GM12878 (cell line): ENCODE results near the gene KLF14. TPM values are rescaled to one million over a fixed set of nuclear protein-coding genes. Genes with fewer than 3 reads are reported as not detected.
A peak's percentile ranks its signal among the peaks of the same experiment; 100 is the strongest.

Experiments used
- ATAC-seq: fragments of 200-7000 bp; cut with Tn5 transposase; 3 replicates; pipeline ENCODE4 v1.9.1; 2020; ENCODE audit warnings: mild to moderate bottlenecking, moderate library complexity
- Bru-seq: library from RNA; stranded (reverse); fragments of 400-500 nt; gene quantifications from one replicate; lab custom pipeline; 2021; lab: Mats Ljungman, UMichigan
- BruChase-seq, 2 experiments: library from RNA; stranded (reverse); fragments of 400-500 nt; gene quantifications; one replicate each; lab custom pipeline; 2021; lab: Mats Ljungman, UMichigan
- BruUV-seq: library from RNA; stranded (reverse); fragments of 400-500 nt; replicated peaks from 2 replicates; lab custom pipeline; 2021; lab: Mats Ljungman, UMichigan
- CTCF ChIA-PET: fragments of 300-600 bp; sonication (Branson Sonifier 250); formaldehyde crosslinking; extraction: SDS; loops from one replicate; lab custom pipeline; 2021; ENCODE audit warnings: inconsistent platforms; lab: Yijun Ruan, JAX
- POLR2A ChIA-PET: fragments of 350-600 bp; formaldehyde crosslinking; extraction: SDS; loops from one replicate; lab custom pipeline; 2021; ENCODE audit warnings: inconsistent platforms; lab: Charles Lee
- RAD21 ChIA-PET: fragments of 300-600 bp; sonication (Branson Sonifier 250); formaldehyde crosslinking; loops from one replicate; lab custom pipeline; 2023; ENCODE audit warnings: antibody characterized with exemption; ENCODE audit not compliant: unreplicated experiment; lab: Charles Lee
- SMC1A ChIA-PET: fragments of 300-600 bp; sonication (Branson Sonifier 250); formaldehyde crosslinking; loops from one replicate; lab custom pipeline; 2023; ENCODE audit not compliant: unreplicated experiment, uncharacterized antibody; lab: Charles Lee
- DNase-seq: peaks from one replicate; pipeline ENCODE4 v3.0.0-alpha.2; 2011; ENCODE audit warnings: low read depth, low spot score
- FAIRE-seq: peaks from 3 replicates; lab custom pipeline; 2011; peaks lifted over from hg19 to GRCh38; lab: Jason Lieb, UNC
- H2AFZ ChIP-seq: 2 replicates; pipeline ENCODE4 v1.6.0; 2011; ENCODE audit warnings: low read depth, low read length, control low read depth; ENCODE audit not compliant: control insufficient read depth
- H3K27ac ChIP-seq: 2 replicates; pipeline ENCODE4 v1.5.1; 2011; ENCODE audit warnings: control low read depth; ENCODE audit not compliant: control insufficient read depth, insufficient read depth
- H3K27me3 ChIP-seq, 2 experiments: replicated peaks in 1 of 2; 2 replicates each; pipeline versions ENCODE4 v1.6.0 to v1.6.1; 2011; ENCODE audit warnings: low read length in 1 of 2; ENCODE audit not compliant: control insufficient read depth in 2 of 2, insufficient read depth in 2 of 2
- H3K36me3 ChIP-seq, 2 experiments: 2 replicates each; pipeline ENCODE4 v1.5.1; 2011; ENCODE audit warnings: low read length in 1 of 2; ENCODE audit not compliant: control insufficient read depth in 2 of 2, insufficient read depth in 2 of 2
- H3K4me1 ChIP-seq: 2 replicates; pipeline ENCODE4 v1.6.1; 2011; ENCODE audit warnings: mild to moderate bottlenecking, low read length, moderate library complexity, mixed read lengths; ENCODE audit not compliant: control insufficient read depth, insufficient read depth
- H3K4me2 ChIP-seq: 2 replicates; pipeline ENCODE4 v1.6.0; 2011; ENCODE audit warnings: control low read depth; ENCODE audit not compliant: control insufficient read depth, insufficient read depth
- H3K4me3 ChIP-seq: fragments of 200-600 bp; sonication (generic); 2 replicates; pipeline ENCODE4 v1.5.1; 2016
- H3K79me2 ChIP-seq: 2 replicates; pipeline ENCODE4 v1.6.0; 2011; ENCODE audit warnings: low read length; ENCODE audit not compliant: control insufficient read depth, insufficient read depth
- H3K9ac ChIP-seq: 2 replicates; pipeline ENCODE4 v1.8.0; 2011; ENCODE audit warnings: low read length, control low read depth, mixed read lengths; ENCODE audit not compliant: control insufficient read depth, insufficient read depth
- H3K9me3 ChIP-seq: replicated peaks from 3 replicates; pipeline ENCODE4 v1.5.1; 2011; ENCODE audit warnings: mild to moderate bottlenecking, low read length; ENCODE audit not compliant: control insufficient read depth, insufficient read depth
- H4K20me1 ChIP-seq: 2 replicates; pipeline ENCODE4 v1.6.0; 2011; ENCODE audit not compliant: control insufficient read depth, insufficient read depth
- EGR1 ChIP-seq, 2 experiments: IDR thresholded peaks; 1 replicate in 1 of 2; 2 replicates in 1 of 2; pipeline ENCODE4 v1.6.1; 2011 to 2012; ENCODE audit warnings: low read depth in 2 of 2, low read length in 2 of 2, borderline replicate concordance in 1 of 2, mild to moderate bottlenecking in 1 of 2, moderate library complexity in 1 of 2
- EP300 ChIP-seq, 2 experiments: fragments of 150-350 bp in 1 of 2; IDR thresholded peaks; 2 replicates each; pipeline ENCODE4 v1.6.1; 2011 to 2012; ENCODE audit warnings: low read depth in 2 of 2, low read length in 2 of 2, borderline replicate concordance in 1 of 2, improper control_type of control experiment in 1 of 2, inconsistent platforms in 1 of 2; ENCODE audit not compliant: control insufficient read depth in 1 of 2
- KDM1A ChIP-seq: fragments of 200-600 bp; sonication (generic); IDR thresholded peaks from 2 replicates; pipeline ENCODE4 v1.6.1; 2016; ENCODE audit warnings: borderline replicate concordance
- MTA2 ChIP-seq: fragments of 450-650 bp; IDR thresholded peaks from 2 replicates; pipeline ENCODE4 v1.6.1; 2016; ENCODE audit warnings: low read depth, mild to moderate bottlenecking, moderate library complexity
- SUPT20H ChIP-seq: IDR thresholded peaks from 2 replicates; pipeline ENCODE4 v1.6.1; 2011; ENCODE audit warnings: low read depth, mild to moderate bottlenecking, low read length, moderate library complexity, borderline replicate concordance; ENCODE audit not compliant: control insufficient read depth
- WGBS: methylation state at CpG from one replicate; pipeline ENCODE4 v1.1.6; 2016; ENCODE audit warnings: low lambda C conversion rate; ENCODE audit not compliant: insufficient replicate concordance, insufficient coverage; ENCODE audit errors: missing lambda C conversion rate; 5-methylcytosine and 5-hydroxymethylcytosine counted together
- in situ Hi-C: fragments of 300-500 bp; cut with MboI; formaldehyde crosslinking; loops from 9 replicates; pipeline ENCODE4 v1.14.3; 2018; ENCODE audit warnings: mixed read lengths
- intact Hi-C: fragments of 100-400 bp; cut with micrococcal nuclease; formaldehyde crosslinking; loops from one replicate; pipeline ENCODE4 v1.14.2; 2022; ENCODE audit not compliant: unreplicated experiment
- long read RNA-seq, 2 experiments: library from polyadenylated mRNA; unstranded; transcript quantifications; one replicate each; pipeline ENCODE4 v2.0.0, GENCODE V29; 2019 to 2020
- polyA minus RNA-seq, 3 experiments: library from RNA; depleted of rRNA, polyadenylated mRNA; stranded (reverse); fragments of >200 nt; gene quantifications; 2 replicates each; pipeline ENCODE4 v1.2.3, GENCODE V29; 2011
- polyA plus RNA-seq, 11 experiments: library from polyadenylated mRNA; depleted of rRNA in 4 of 11; unstranded in 6 of 11; stranded (reverse) in 5 of 11; fragments of >200 nt; fragmentation: Nextera tagmentation in 4 of 11; fragmentation: Illumina TruSeq in 1 of 11; extraction: Ambion mirVana in 4 of 11; extraction: Trizol in 1 of 11; gene quantifications; 1 replicate in 1 of 11; 2 replicates in 10 of 11; pipeline versions ENCODE4 v1.2.1 to v1.2.3, GENCODE V29; 2011 to 2016; ENCODE audit warnings: inconsistent platforms in 2 of 11, missing spikeins in 2 of 11, low read depth in 1 of 11
- total RNA-seq, 4 experiments: library from RNA; depleted of rRNA in 3 of 4; stranded (reverse); fragments of >200 nt in 3 of 4; fragmentation: Illumina TruSeq in 1 of 4; extraction: Trizol in 1 of 4; gene quantifications; 2 replicates each; pipeline versions ENCODE4 v1.2.1 to v1.2.3, GENCODE V29; 2013 to 2021

The KLF14 gene
- not detected in 2 replicates for total RNA-seq (2013; cell fraction: nucleolus; rRNA removed)
- total RNA-seq (2014; rRNA removed) (0.06 TPM in 1 of 2 replicates, not detected in the other), total RNA-seq (2014; rRNA removed; fragmentation: Illumina TruSeq; extraction: Trizol) (not detected in 2 replicates), total RNA-seq (2021) (not detected in 2 replicates), polyA plus RNA-seq (2011; rRNA removed) (not detected in 2 replicates), polyA plus RNA-seq (2014; fragmentation: Illumina TruSeq; extraction: Trizol) (not detected in 2 replicates), polyA plus RNA-seq (2014; fragmentation: Nextera tagmentation; extraction: Ambion mirVana) (not detected), polyA plus RNA-seq (2014; rRNA removed) (not detected in 2 replicates), polyA plus RNA-seq (2016; fragmentation: Nextera tagmentation; extraction: Ambion mirVana) (not detected), polyA minus RNA-seq (2011; rRNA and poly(A)+ RNA removed) (not detected in 2 replicates), Bru-seq, nascent RNA (not detected), BruChase-seq, experiment 1, labeled RNA remaining after a 6-hour chase (not detected), BruChase-seq, experiment 2, labeled RNA remaining after a 2-hour chase (not detected)
- not detected for polyA plus RNA-seq (2011; ENCODE audit: low read depth)
- polyA plus RNA-seq (2011; cell fraction: cytosol; rRNA removed): not detected in 2 replicates
- polyA plus RNA-seq (2011; cell fraction: nucleus; rRNA removed): not detected in 2 replicates
- not detected in 2 replicates for polyA plus RNA-seq (2012)
- not detected in 2 replicates for polyA minus RNA-seq (2011; cell fraction: cytosol; rRNA and poly(A)+ RNA removed)
- polyA minus RNA-seq (2011; cell fraction: nucleus; rRNA and poly(A)+ RNA removed): not detected in 2 replicates
- long read RNA-seq, experiment 1: 0 reads
- long read RNA-seq, experiment 2: 0 reads

DNA sequence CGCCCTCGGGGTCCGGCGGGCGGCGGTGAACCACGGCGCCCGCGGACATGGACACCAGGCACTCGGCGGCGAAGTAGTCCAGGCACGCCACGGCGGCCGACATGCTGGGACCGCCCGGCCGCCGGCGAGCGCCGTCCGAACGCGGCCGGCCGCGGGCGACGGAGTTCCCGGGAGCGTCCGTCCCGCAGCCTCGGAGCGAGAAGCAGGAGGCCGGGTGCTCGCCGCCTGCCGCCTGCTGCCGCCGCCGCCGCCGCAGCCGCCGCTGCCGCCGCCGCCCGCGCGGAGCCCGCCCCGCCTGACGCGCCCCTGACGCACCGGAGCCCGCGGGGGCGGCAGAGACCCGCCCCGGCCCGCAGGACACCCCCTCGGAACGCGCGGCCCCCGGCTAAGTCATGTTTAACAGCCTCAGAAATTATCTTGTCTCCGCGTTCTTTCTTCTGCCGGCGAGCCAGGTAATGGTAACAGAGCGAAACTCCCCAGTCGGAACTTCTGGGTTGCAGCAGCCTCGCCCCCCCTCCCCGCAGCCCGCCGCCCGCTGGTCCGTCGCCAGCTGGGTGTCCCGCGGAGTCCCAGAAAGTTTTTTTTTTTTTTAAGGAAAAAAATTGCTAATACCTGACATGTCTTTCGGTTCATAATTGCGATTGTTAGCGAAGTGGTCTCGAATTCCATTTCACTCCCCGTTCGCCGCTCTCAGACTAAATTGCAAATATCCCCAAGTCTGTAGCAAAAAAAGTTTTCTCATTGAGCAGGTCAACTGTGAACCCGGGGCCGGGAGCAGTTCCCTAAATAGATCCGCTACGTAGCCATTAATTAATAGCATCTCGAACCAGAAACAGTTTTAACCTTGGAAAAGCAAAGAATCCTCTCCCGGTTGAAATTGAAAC, at the start of gene KLF14:
KLF14 (minus strand) TSS at position 277 of the 884 bp plus-strand sequence; CDS start at position 103, 174 bp downstream.
- no TSS peak for BruUV-seq
- TF ChIP-seq EGR1 (IDR thresholded peaks at IDR 0.05; ENCODE audit: borderline replicate concordance in 1 of 2, low read depth in 2 of 2, low read length in 2 of 2) (peak in 1 of 2 experiments; percentile 74; a peak in 2 of 3 replicates), MTA2 (no peak), KDM1A (no peak), SUPT20H (no peak), EP300 (IDR thresholded peaks at IDR 0.05; ENCODE audit: borderline replicate concordance in 1 of 2, control insufficient read depth in 1 of 2, low read depth in 2 of 2, low read length in 2 of 2) (no peak)
- H3K4me1 ChIP-seq: no peaks in the 10 kb centered on the region
- ChIA-PET POLR2A (no interaction called here), SMC1A (no interaction called here), RAD21 (no interaction called here), CTCF (interaction anchor here (1.0 kb wide), 1 partner anchor 24 kb away, joined by 3 read pairs; no protein-coding TSS in a partner anchor)
- peak; percentile 68 for ATAC-seq
- H3K9me3 ChIP-seq: no peaks in the 10 kb centered on the region; the same call in 2 of the 3 replicates
- FAIRE-seq: peak; percentile 23
- H3K79me2 ChIP-seq: no peaks in the 10 kb centered on the region
- H4K20me1 ChIP-seq: no peaks in the 10 kb centered on the region
- H3K27me3 ChIP-seq: peaks cover 9 to 15% of the 10 kb centered on the region in 2 experiments
- in situ Hi-C loops (no loop called here), intact Hi-C loops (no loop called here)
- H3K36me3 ChIP-seq: no peaks in the 10 kb centered on the region
- peak within 1 kb of the TSS; percentile 68 for H3K4me3 ChIP-seq
- H3K9ac ChIP-seq: no peak within 1 kb of the TSS
- H3K27ac ChIP-seq: no peak within 1 kb of the TSS
- peak within 1 kb of the TSS; percentile 93 for H3K4me2 ChIP-seq
- H2AFZ ChIP-seq: peak within 1 kb of the TSS; percentile 43; the same call in 1 of the 2 replicates
- WGBS: under 1% methylated on average over 60 of the region's 100 CpGs
- DNase-seq: no peak
